ENCODE data around the gene IQCB1.

DNA sequence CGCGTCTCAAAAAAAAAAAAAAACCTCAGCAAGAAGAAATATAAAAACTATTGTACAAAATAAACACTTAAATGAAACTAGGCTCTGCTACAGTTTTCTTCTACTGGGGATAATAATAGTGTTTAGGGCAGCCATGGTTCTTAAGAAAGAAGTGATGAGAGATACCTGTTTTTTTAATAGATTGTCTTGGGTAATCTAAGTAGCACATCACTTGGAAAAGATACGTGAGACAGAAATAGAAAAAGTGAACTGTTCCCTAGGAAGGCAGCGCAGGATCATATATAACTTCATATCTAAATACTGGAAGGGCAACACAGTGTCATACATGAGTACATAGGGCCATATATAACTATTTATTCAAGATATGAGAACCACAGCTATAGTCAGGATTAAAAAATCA, 97.2 kb downstream of the IQCB1 start:
- TF ChIP-seq, protein P1, sequence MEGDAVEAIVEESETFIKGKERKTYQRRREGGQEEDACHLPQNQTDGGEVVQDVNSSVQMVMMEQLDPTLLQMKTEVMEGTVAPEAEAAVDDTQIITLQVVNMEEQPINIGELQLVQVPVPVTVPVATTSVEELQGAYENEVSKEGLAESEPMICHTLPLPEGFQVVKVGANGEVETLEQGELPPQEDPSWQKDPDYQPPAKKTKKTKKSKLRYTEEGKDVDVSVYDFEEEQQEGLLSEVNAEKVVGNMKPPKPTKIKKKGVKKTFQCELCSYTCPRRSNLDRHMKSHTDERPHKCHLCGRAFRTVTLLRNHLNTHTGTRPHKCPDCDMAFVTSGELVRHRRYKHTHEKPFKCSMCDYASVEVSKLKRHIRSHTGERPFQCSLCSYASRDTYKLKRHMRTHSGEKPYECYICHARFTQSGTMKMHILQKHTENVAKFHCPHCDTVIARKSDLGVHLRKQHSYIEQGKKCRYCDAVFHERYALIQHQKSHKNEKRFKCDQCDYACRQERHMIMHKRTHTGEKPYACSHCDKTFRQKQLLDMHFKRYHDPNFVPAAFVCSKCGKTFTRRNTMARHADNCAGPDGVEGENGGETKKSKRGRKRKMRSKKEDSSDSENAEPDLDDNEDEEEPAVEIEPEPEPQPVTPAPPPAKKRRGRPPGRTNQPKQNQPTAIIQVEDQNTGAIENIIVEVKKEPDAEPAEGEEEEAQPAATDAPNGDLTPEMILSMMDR (IDR thresholded peaks at IDR 0.05; ENCODE audit: borderline replicate concordance, extremely low read depth, low read length, poor library complexity, severe bottlenecking), result no peak
- TF ChIP-seq EZH2 (IDR thresholded peaks at IDR 0.05; ENCODE audit: borderline replicate concordance, low read depth, low read length, severe bottlenecking), result no peak

All from DND-41 (cell line).